Skeletal muscle cell (primary cell): ENCODE data around the gene KIAA0232.

Experiments used
- DNase-seq: peaks from one replicate; pipeline ENCODE4 v3.0.0-alpha.2; 2010; ENCODE audit warnings: low read depth
- H3K4me3 ChIP-seq: 2 replicates; pipeline ENCODE4 v1.5.1; 2011; ENCODE audit warnings: low read depth, mild to moderate bottlenecking, control low read depth, low read length, moderate library complexity

KIAA0232 gene

DNA sequence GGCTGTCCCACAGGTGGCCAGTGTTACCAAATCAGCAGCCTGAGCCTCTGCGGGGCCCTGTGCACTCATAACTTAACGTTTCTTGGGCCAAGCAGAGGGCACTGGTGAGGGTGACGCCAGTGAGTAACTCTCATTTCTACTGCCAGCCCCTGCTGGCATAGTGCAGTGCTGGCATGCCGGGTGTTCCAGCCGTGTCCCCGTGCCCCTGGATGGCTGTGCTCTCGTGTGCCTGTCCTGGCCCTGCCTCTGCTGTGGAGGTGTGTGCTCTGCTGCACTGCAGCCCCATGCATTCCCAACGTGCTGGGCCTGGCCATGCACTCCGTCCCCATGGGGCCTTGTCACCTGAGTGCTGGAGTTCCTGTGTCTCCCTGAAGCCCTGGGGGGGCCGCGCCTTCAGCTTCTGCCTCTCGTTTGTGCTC, 141.8 kb downstream of the KIAA0232 start:
- DNase-seq = no peak
- H3K4me3 ChIP-seq = no peak overlapping the region

DNA sequence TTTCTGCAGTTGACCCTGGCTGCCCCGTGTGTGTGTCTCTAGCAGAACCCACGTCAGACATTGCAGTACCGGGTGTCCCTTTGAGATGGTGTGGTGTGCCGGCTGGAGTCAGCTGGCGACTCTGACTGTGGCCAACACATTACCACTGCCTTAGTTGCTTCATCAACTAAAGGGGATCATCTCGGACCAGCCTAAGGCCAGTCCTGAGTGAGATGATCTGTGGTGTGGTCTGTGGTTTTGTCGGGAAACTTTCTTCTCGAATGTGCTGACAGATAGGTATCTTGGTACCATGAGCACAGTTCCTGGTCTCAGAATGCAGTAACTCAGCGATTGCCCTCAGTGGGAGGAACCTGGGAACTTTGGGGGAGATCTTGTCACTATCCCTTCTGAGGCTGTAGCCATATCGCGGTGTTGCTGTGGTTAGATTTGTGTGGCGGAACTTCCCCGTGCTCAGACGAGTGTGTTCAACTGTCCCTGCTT, 142.9 kb downstream of the KIAA0232 start:
- DNase-seq = no peak
- no peak overlapping the region for H3K4me3 ChIP-seq

DNA sequence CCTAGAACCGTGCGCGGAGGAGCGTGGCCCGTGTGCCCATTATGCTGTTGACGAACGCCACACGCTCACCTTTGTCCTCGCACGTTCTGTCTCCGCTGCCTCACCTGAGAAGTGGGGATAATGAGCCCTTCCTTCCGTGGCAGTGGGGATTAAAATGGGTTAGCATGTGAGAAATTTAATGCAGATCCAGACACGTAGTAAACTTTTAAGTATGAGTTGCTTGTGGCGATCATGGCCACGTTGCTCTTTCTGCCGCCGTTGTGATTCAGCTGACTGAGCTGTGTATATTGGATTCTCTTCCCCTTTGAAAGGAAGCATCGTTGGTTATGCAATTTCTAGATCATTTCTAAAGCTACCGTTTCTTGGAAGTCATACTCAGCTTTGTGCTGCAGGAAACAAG, 143.6 kb downstream of the KIAA0232 start:
- DNase-seq = no peak
- no peak overlapping the region for H3K4me3 ChIP-seq

DNA sequence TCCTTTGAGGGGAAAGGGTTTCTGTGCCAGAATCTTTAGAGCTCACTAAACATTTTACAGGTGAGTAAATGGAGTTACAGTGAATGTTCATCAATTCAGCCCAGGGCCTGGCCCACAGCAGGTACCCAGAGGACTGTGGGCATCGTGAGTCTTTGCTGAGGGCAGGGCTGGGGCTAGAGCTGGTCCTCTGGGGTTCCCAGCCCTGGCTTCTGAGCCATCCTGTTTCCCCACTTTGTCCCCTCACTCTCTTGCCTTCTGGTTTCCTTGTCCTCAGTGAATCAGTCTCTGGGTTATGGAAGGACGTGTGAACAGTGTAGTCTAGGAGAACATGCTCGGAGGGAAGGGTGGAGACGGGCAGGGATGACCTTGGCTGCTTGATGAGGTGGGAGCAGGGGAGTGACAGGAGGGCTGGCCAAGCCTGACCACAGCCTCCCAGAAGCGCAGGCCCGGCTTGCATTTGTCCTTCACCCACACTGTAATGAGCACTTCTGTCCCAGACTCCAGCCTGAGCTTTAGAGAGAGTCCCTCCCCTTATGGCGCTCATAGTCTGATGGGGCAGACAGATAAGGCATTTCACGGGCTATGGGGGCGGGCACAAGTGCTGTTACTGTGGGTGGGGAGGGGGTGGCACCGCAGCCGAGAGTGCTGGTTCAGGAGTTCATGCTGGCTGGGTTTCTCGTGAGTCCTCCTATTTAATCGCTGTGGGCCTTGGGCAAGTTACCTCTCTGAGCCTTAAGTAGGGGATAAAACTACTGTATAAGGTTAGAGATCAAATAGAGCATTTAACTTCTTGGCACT, 144.4 kb downstream of the KIAA0232 start:
- no peak for DNase-seq

DNA sequence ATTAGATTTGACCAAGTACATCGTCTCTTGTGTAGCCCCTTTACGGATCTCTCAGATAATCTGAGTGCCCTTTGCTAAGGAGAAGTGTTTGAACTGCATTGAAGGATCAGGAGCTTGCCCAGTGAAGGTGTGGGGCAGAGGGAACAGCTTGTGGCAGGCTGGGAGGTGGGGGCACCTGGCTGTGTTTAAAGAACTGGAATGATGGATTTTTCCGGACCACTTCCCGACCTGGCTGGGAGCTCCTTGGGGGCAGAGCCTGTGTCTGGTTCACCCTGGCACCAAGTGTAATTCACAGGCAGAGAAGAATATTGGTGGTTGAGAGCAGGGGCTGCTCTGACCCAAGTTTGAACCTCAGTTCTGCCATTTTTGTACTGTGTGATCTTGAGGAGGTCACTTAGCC, 145.6 kb downstream of the KIAA0232 start:
- H3K4me3 ChIP-seq = no peak overlapping the region

More for the DNA sequence above, 144.4 kb downstream of the KIAA0232 start:
- H3K4me3 ChIP-seq = no peak overlapping the region

DNA sequence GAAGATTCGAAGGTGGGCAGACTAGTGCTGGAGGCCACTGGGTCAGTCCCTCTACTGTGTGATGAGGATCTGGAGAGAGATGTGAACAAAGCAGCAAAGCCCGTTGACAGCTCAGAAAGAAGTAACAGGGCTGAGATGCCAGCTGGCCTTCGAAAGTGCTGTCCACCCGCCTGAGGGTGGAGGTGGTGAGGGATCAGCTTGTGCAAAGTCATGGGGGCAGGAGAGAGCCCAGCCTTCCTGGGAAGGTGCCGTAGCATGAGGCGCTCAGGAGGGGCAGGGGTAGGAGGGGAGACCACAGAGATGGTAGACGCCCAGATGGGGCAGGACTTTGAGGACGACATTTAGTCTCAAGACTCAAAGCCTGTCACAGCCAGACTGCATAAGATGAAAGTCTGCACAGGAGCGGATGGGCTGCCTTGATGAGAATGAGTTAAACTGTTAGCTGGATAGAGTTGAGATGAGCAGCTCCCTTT, 146.8 kb downstream of the KIAA0232 start:
- DNase-seq = no peak
- no peak overlapping the region for H3K4me3 ChIP-seq

More for the DNA sequence above, 145.6 kb downstream of the KIAA0232 start:
- DNase-seq = no peak

DNA sequence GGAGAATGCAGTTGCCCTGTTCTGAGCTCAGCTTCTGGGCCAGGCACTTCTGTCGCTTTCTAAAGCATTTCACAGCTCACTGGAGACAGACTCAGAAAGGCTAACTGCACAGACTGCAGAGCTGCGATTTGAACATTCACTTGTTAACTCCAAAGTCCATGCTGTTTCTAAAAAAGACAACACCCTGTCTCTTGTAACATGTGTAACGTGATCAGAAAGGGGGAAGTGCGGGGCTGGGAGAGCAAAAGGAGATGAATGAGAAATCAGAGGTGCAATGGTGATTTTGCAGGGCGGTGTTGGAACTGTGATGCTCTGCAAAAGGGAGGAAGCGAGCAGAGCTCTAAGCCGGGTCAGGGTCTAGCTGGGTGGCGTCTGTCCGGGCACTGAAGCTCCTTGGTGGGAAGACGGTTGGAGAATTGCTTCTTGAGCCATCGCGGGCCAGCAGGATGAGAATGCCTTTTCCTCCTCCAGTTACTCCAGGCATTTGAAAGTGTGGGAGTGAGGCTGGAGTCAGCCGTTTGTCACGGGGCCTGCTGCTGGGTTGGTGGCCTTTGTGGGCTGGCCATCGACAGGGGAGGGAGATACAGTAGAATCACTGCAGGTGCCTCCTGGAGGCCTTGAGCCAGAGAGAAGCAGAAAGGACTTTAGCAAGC, 147.4 kb downstream of the KIAA0232 start:
- H3K4me3 ChIP-seq = no peak overlapping the region
- no peak for DNase-seq

DNA sequence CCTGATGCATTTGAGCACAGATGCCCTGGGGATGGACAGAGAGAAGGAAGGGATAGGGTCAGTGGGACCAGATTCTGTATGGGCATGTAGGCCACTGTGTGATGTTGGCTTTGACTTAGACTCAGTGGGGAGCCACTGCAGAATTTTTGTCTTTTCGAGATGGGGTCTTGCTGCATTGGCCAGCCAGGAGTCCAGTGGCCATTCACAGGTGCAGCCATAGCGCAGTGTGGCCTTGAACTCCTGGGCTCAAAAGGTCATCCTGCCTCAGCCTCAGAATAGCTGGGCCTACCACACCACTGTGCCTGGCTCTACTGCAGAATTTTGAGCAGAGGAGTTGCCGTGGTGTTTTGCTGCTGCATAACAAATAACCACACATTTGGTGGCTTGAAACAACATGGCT, 149.9 kb downstream of the KIAA0232 start:
- no peak overlapping the region for H3K4me3 ChIP-seq

DNA sequence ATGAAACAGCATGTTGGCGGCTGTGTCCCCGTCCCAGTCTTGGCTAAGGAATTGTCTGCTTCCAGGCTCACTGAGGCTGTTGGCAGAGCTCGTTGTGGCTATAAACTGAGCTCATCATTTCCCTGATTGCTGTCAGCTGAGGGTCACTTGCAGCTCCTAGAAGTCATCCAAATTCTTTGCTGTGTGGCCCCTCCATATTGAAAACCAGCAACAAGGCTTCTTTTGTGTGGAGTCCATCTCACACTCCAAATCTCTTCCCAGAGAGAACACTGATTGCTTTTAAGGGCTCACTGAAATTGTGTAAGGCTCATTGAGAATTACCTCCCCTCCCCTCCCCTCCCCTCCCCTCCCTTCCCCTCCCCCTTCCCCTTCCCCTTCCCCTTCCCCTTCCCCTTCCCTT, 150.4 kb downstream of the KIAA0232 start:
- no peak for DNase-seq
- no peak overlapping the region for H3K4me3 ChIP-seq

More for the DNA sequence above, 149.9 kb downstream of the KIAA0232 start:
- no peak for DNase-seq
